T-cell (primary cell): ENCODE results near the gene FOXJ3. TPM values are rescaled to one million over a fixed set of nuclear protein-coding genes. Genes with fewer than 3 reads are reported as not detected.

ENCODE experiments used
- ATAC-seq, 4 experiments: fragments of 200-7000 bp in 3 of 4; fragments of 150-1000 bp in 1 of 4; cut with Tn5 transposase; replicated peaks in 1 of 4; 1 replicate in 3 of 4; 2 replicates in 1 of 4; pipeline ENCODE4 v1.10.0; 2021; ENCODE audit warnings: moderate library complexity in 3 of 4, mild to moderate bottlenecking in 2 of 4, moderate number of reproducible peaks in 1 of 4
- CTCF ChIA-PET, 2 donors: fragments of 300-600 bp; sonication (Branson Sonifier 250); formaldehyde crosslinking; loops; one replicate each; lab custom pipeline; 2022; ENCODE audit warnings: antibody characterized with exemption in 2 of 2; lab: Charles Lee
- POLR2A ChIA-PET, 2 donors: fragments of 300-600 bp; sonication (Branson Sonifier 250); formaldehyde crosslinking; loops; one replicate each; lab custom pipeline; 2022; ENCODE audit warnings: antibody characterized with exemption in 2 of 2; lab: Charles Lee
- DNase-seq, 35 experiments: peaks; one replicate each; pipeline versions ENCODE4 v3.0.0 to v3.0.0-alpha.2; 2013 to 2023
- H3K27ac ChIP-seq: one replicate; pipeline ENCODE4 v1.5.1; 2013; ENCODE audit warnings: low read length
- H3K27me3 ChIP-seq, 2 experiments: replicated peaks in 1 of 2; 1 replicate in 1 of 2; 2 replicates in 1 of 2; pipeline versions ENCODE4 v1.6.1 to v1.7.0; 2013; ENCODE audit warnings: low read length in 1 of 2, mixed read lengths in 1 of 2; ENCODE audit not compliant: control insufficient read depth in 2 of 2, insufficient read depth in 2 of 2; ENCODE audit errors: extremely low read depth in 1 of 2
- H3K36me3 ChIP-seq, 2 donors: 1 replicate in 1 of 2; 2 replicates in 1 of 2; pipeline versions ENCODE4 v1.6.1 to v1.7.0; 2013; ENCODE audit warnings: low read length in 1 of 2; ENCODE audit not compliant: control insufficient read depth in 2 of 2, insufficient read depth in 1 of 2; ENCODE audit errors: extremely low read depth in 1 of 2
- H3K4me1 ChIP-seq, 2 experiments: 1 replicate in 1 of 2; 2 replicates in 1 of 2; pipeline versions ENCODE4 v1.6.1 to v1.7.0; 2013; ENCODE audit warnings: low read length in 2 of 2, mixed read lengths in 1 of 2; ENCODE audit not compliant: insufficient read depth in 2 of 2, control insufficient read depth in 1 of 2; ENCODE audit errors: extremely low read depth in 1 of 2
- H3K4me3 ChIP-seq, 2 donors: 1 replicate in 1 of 2; 2 replicates in 1 of 2; pipeline versions ENCODE4 v1.5.1 to v1.7.0; 2013; ENCODE audit warnings: mild to moderate bottlenecking in 2 of 2, low read length in 1 of 2, moderate library complexity in 1 of 2; ENCODE audit not compliant: control insufficient read depth in 1 of 2; ENCODE audit errors: extremely low read depth in 1 of 2
- H3K9me3 ChIP-seq: 2 replicates; pipeline ENCODE4 v1.7.0; 2013
- H3K27ac Mint-ChIP-seq, 2 donors: one replicate each; pipeline ENCODE4 v1.8.0; 2020 to 2021; ENCODE audit warnings: mild to moderate bottlenecking in 2 of 2, mixed read lengths in 2 of 2
- H3K27me3 Mint-ChIP-seq, 2 donors: one replicate each; pipeline ENCODE4 v1.8.0; 2021 to 2022; ENCODE audit warnings: mixed read lengths in 2 of 2
- H3K36me3 Mint-ChIP-seq: one replicate; pipeline ENCODE4 v1.8.0; 2021; ENCODE audit warnings: mixed read lengths
- H3K4me1 Mint-ChIP-seq, 3 donors: one replicate each; pipeline ENCODE4 v1.8.0; 2020 to 2022; ENCODE audit warnings: mixed read lengths in 3 of 3, mild to moderate bottlenecking in 1 of 3
- H3K4me3 Mint-ChIP-seq, 3 donors: one replicate each; pipeline ENCODE4 v1.8.0; 2020 to 2022; ENCODE audit warnings: mild to moderate bottlenecking in 3 of 3, mixed read lengths in 3 of 3, moderate library complexity in 3 of 3
- H3K9me3 Mint-ChIP-seq, 3 donors: one replicate each; pipeline ENCODE4 v1.8.0; 2020 to 2022; ENCODE audit warnings: mixed read lengths in 3 of 3
- WGBS: methylation state at CpG from one replicate; pipeline ENCODE4 v1.1.5; 2013; ENCODE audit warnings: missing lambda C conversion rate; ENCODE audit not compliant: insufficient coverage; 5-methylcytosine and 5-hydroxymethylcytosine counted together
- total RNA-seq, 35 experiments: library from RNA in 6 of 35; stranded (reverse) in 6 of 35; fragments of 120-200 nt in 1 of 35; gene quantifications; one replicate each; pipeline versions ENCODE4 v1.2.1 to v1.2.4 and lab custom pipeline; 2013 to 2026

The FOXJ3 gene
- total RNA-seq, 5 donors from 2014 or later (not counting 1 experiment from before 2014, with no cell fraction given): 71.4 to 87.7 (median 77.8) TPM

DNA sequence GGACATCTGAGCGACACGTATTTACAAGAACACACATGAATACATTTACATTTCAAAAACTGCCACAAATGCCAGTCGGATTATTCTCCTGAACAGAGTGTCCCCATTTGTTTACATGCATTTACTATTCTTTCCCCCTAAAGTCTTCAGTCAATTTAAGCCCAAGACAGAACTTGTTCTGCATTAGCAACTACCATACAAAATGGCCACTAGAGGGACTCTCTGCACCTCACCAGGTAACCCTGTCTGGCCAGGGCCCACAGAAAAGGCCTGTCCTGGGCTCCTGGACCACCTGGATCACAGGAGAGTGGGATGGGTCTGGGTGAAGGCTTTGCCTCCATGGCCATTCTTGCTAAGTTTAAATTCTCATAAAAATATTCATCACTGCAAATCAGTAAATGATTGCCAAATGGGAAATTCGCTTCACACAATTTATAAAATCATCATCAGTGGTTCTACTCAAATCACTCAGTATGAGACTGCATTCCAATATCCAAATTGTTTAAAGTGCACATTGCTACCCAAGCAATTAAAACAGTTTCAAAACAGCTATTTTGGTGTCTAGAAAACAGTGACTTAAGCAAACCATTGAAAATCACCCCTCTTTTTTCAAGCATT is 158.0 kb downstream of the FOXJ3 start:
- Mint-ChIP-seq H3K27me3 (no peaks in the 10 kb centered on the region), H3K9me3 (no peaks in the 10 kb centered on the region), H3K36me3 (peaks cover 19% of the 10 kb centered on the region), H3K4me1 (peaks cover 0 to 2% (median 2%) of the 10 kb centered on the region in 3 donors), H3K4me3 (no peak overlapping the region), H3K27ac (peak overlapping the region in 1 of 2 donors; percentile 3)
- Histone ChIP-seq H3K4me1 (peaks cover 0 to 6% of the 10 kb centered on the region in 2 experiments), H3K9me3 (no peaks in the 10 kb centered on the region), H3K36me3 (peaks cover 0 to 20% of the 10 kb centered on the region in 2 donors), H3K27me3 (no peaks in the 10 kb centered on the region), H3K27ac (no peak overlapping the region), H3K4me3 (no peak overlapping the region)
- 93% methylated on average over 4 of the region's 4 CpGs for WGBS
- ATAC-seq (peak in 3 of 4 experiments; percentile 46 to 54 (median 48)), DNase-seq (peak in 3 of 35 experiments; percentile 20 to 53 (median 21))
- POLR2A ChIA-PET: no interaction called here
- CTCF ChIA-PET: interaction anchor here in 1 of 2 donors (0.7 kb wide), 1 partner anchor 495 kb away, joined by 4 read pairs; no protein-coding TSS in a partner anchor

- H3K9me3 ChIP-seq: no peaks in the 10 kb centered on the region
- no peak overlapping the region for H3K4me3 ChIP-seq
- H3K27ac Mint-ChIP-seq: no peak overlapping the region
- peaks cover 14% of the 10 kb centered on the region for H3K36me3 Mint-ChIP-seq
- peaks cover 0 to 8% of the 10 kb centered on the region in 2 donors for H3K36me3 ChIP-seq
- H3K27ac ChIP-seq: no peak overlapping the region
- H3K4me1 ChIP-seq: peaks cover 0 to 6% of the 10 kb centered on the region in 2 experiments
- ChIA-PET POLR2A (no interaction called here), CTCF (no interaction called here)
- peaks cover 0 to 3% of the 10 kb centered on the region in 2 donors for H3K27me3 Mint-ChIP-seq
- peaks cover 0 to 9% of the 10 kb centered on the region in 2 experiments for H3K27me3 ChIP-seq
- DNase-seq: no peak
- no peak overlapping the region for H3K4me3 Mint-ChIP-seq
- peaks cover 0 to 2% (median 2%) of the 10 kb centered on the region in 3 donors for H3K4me1 Mint-ChIP-seq
- WGBS: 100% methylated on average over 3 of the region's 7 CpGs
- no peak for ATAC-seq
- no peaks in the 10 kb centered on the region for H3K9me3 Mint-ChIP-seq
These were observed 159.6 kb downstream of the FOXJ3 start for GRCh38 chr1:42175314-42176054.

DNA sequence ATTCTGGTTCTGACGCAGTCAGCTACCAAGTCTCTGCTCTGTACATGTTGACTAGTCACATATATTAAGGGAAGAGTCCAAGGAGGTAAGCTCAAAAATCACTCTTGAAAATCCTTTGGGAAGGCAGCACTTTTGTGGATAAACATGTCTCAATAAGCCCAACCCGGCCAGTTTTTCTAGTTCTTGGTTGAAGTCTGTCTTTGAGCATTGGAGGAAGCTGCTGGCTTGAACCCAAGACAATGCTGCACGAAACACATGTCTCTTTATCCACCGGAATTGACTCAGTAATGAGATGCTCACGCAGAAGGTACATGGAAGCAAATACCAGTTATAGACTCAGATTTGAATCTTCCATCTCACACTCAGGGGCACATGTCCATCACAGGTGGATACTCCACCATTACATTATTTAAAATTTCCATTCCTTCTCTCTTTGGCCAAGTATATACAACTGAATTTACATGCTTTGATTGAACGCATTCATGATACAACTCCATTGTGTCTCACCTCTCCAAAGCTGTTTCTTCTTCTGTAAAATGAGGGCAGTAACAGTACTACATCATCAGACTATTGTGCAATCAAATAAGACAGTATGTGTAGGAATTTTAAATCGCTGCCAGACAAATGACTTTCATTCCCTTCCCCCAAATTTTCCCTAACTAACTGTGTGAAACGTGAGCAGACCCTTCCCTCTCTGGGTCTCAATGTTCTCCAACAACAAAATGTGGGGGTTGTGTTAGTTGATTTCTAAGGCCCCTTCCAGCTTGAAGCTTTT is 160.9 kb downstream of the FOXJ3 start:
- peak overlapping the region in 1 of 2 donors; percentile 29 for H3K27ac Mint-ChIP-seq
- peaks cover 0 to 6% of the 10 kb centered on the region in 2 experiments for H3K4me1 ChIP-seq
- DNase-seq (no peak), ATAC-seq (no peak)
- no peak overlapping the region for H3K27ac ChIP-seq
- POLR2A ChIA-PET: interaction anchor here in 1 of 2 donors (0.7 kb wide), 1 partner anchor 254 kb away, joined by 4 read pairs; no protein-coding TSS in a partner anchor
- H3K36me3 Mint-ChIP-seq: peaks cover 3% of the 10 kb centered on the region
- WGBS: 95% methylated on average over 4 of the region's 8 CpGs
- H3K9me3 Mint-ChIP-seq: no peaks in the 10 kb centered on the region
- peaks cover 0 to 2% (median 2%) of the 10 kb centered on the region in 3 donors for H3K4me1 Mint-ChIP-seq
- CTCF ChIA-PET: interaction anchor here (0.7 to 1.5 kb wide), 5 partner anchors 39 to 601 kb away, joined by 3 to 6 read pairs (median 3); no protein-coding TSS in a partner anchor
- no peak overlapping the region for H3K4me3 Mint-ChIP-seq
- H3K27me3 ChIP-seq: peaks cover 0 to 9% of the 10 kb centered on the region in 2 experiments
- H3K27me3 Mint-ChIP-seq: peaks cover 0 to 3% of the 10 kb centered on the region in 2 donors
- H3K9me3 ChIP-seq: no peaks in the 10 kb centered on the region
- H3K36me3 ChIP-seq: no peaks in the 10 kb centered on the region
- no peak overlapping the region for H3K4me3 ChIP-seq

DNA sequence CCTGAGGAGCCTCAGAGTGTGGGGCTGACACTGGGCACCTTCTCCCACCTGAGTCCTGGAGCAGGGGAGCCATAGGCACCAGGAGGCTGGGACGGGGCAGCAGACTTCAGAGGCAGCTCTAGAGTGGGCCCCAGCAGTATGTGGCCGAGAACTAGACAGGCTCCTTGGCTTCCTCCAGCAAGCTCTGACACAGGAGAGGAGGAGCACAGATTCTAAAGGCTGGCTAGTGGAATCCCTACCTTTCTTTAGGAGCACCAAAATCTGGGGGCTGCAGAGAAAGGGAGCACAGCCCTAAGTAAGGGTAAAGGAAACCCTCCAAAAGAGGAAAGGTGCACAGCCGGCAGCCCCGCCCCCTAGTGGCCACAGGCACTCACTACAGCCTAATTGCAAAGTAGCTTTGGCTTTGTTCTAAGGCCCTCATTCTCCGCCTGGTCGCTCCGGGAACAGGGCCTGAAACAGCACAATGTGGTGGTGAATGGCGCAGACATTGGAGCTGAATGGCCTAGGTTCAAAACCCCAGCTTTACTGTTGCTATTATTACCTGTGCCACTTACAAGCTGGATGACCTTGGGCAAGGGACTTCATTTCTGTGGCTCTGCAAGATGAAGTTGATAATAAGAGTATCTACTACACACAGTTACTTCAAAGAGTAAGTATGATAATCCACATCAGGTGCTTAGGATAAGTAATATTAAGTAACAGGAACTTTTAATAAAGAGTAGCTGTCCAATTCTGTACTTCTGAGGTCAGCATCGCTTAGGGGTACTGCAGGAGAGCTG is 161.7 kb downstream of the FOXJ3 start:
- no peaks in the 10 kb centered on the region for H3K36me3 ChIP-seq
- H3K27ac Mint-ChIP-seq: peak overlapping the region in 1 of 2 donors; percentile 29
- H3K27me3 ChIP-seq: peaks cover 0 to 15% of the 10 kb centered on the region in 2 experiments
- H3K4me1 ChIP-seq: peaks cover 0 to 6% of the 10 kb centered on the region in 2 experiments
- peaks cover 0 to 3% of the 10 kb centered on the region in 2 donors for H3K27me3 Mint-ChIP-seq
- H3K27ac ChIP-seq: no peak overlapping the region
- POLR2A ChIA-PET: interaction anchor here in 1 of 2 donors (0.7 kb wide), 2 partner anchors 253 to 593 kb away, joined by 3 to 4 read pairs; partner anchors contain the start of genes C1orf50 and P3H1
- no peaks in the 10 kb centered on the region for H3K9me3 Mint-ChIP-seq
- DNase-seq: peak; percentile 21 to 72 (median 59)
- H3K4me3 ChIP-seq: no peak overlapping the region
- no peaks in the 10 kb centered on the region for H3K9me3 ChIP-seq
- peak; percentile 69 to 77 (median 71) for ATAC-seq
- H3K4me3 Mint-ChIP-seq: no peak overlapping the region
- peaks cover 3% of the 10 kb centered on the region for H3K36me3 Mint-ChIP-seq
- H3K4me1 Mint-ChIP-seq: peaks cover 0 to 2% (median 2%) of the 10 kb centered on the region in 3 donors
- CTCF ChIA-PET: interaction anchor here (0.6 to 1.5 kb wide), 8 partner anchors 40 to 803 kb away, joined by 3 to 8 read pairs (median 3); no protein-coding TSS in a partner anchor
- WGBS: 43% methylated on average over 8 of the region's 9 CpGs

DNA sequence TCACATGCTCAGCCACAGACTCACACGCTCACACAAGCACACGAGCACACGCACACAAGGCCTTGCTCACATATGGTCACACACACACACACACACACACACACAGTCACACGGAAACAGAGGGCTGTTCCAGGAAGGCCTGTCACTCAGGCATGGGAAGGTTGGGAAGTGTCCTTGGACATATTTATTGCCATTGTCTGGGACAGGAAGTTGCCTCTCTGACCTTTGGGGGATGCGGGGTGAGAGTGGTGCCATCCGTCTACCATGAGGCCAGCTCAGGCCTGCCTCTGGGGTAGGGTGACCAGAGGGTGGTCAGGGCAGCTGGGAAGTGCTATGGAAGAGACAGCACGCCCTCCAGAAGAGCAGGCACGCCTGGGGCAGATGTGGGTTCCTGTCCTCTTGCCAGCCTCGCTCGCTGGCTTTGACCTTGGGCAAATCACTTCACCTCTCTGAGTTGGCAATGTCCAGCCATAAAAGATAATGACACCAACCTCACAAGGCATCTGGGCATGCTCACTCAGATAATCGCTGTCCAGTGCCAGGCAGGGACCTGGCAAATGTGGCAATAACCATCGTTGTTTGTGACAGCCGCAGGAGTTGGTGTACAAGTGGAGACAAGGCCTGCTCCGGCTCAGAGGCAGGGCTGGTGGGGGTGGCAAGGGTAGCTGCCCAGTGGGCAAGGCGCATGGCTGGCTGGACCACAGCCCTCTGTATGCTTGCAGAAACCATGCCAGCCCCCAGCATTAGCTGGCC is 162.5 kb downstream of the FOXJ3 start:
- no peak for ATAC-seq
- no peaks in the 10 kb centered on the region for H3K9me3 ChIP-seq
- peaks cover 0 to 21% of the 10 kb centered on the region in 2 experiments for H3K27me3 ChIP-seq
- CTCF ChIA-PET: interaction anchor here (0.6 to 1.5 kb wide), 4 partner anchors 179 to 803 kb away, joined by 3 to 8 read pairs (median 4); no protein-coding TSS in a partner anchor
- peaks cover 0 to 2% (median 2%) of the 10 kb centered on the region in 3 donors for H3K4me1 Mint-ChIP-seq
- H3K36me3 Mint-ChIP-seq: peaks cover 3% of the 10 kb centered on the region
- no peak overlapping the region for H3K27ac Mint-ChIP-seq
- no peak overlapping the region for H3K4me3 Mint-ChIP-seq
- H3K27ac ChIP-seq: no peak overlapping the region
- peaks cover 0 to 6% of the 10 kb centered on the region in 2 experiments for H3K4me1 ChIP-seq
- H3K27me3 Mint-ChIP-seq: peaks cover 0 to 3% of the 10 kb centered on the region in 2 donors
- no peak for DNase-seq
- no peaks in the 10 kb centered on the region for H3K9me3 Mint-ChIP-seq
- H3K36me3 ChIP-seq: no peaks in the 10 kb centered on the region
- 93% methylated on average over 9 of the region's 15 CpGs for WGBS
- POLR2A ChIA-PET: interaction anchor here (0.6 to 0.7 kb wide), 3 partner anchors 25 to 594 kb away, joined by 3 to 7 read pairs (median 3); partner anchors contain the start of genes C1orf50 (in 1 of the 2) and P3H1 (in 1 of the 2)
- no peak overlapping the region for H3K4me3 ChIP-seq
